Trophoblast cell (in vitro differentiated cells and primary cell): ENCODE measurements around the gene PHLDB3.

ENCODE experiments used
- DNase-seq, 2 donors: peaks; one replicate each; pipeline ENCODE4 v3.0.0-alpha.2; 2016
- H2AFZ ChIP-seq: 2 replicates; pipeline ENCODE4 v1.6.1; 2013; ENCODE audit warnings: low read length, moderate library complexity, mild to moderate bottlenecking; ENCODE audit not compliant: insufficient read depth, poor library complexity
- H2AK5ac ChIP-seq: 2 replicates; pipeline ENCODE4 v1.6.1; 2013; ENCODE audit warnings: mild to moderate bottlenecking, low read length
- H2BK120ac ChIP-seq: 2 replicates; pipeline ENCODE4 v1.6.1; 2013; ENCODE audit warnings: low read length, mild to moderate bottlenecking, moderate library complexity; ENCODE audit not compliant: insufficient read depth, poor library complexity
- H2BK12ac ChIP-seq: 2 replicates; pipeline ENCODE4 v1.6.1; 2013; ENCODE audit warnings: mild to moderate bottlenecking, low read length, moderate library complexity
- H2BK5ac ChIP-seq: 2 replicates; pipeline ENCODE4 v1.6.1; 2013; ENCODE audit warnings: low read length, low read depth, moderate library complexity, mild to moderate bottlenecking; ENCODE audit not compliant: poor library complexity
- H3K14ac ChIP-seq: 2 replicates; pipeline ENCODE4 v1.6.1; 2013; ENCODE audit warnings: mild to moderate bottlenecking, low read length
- H3K18ac ChIP-seq: 2 replicates; pipeline ENCODE4 v1.6.1; 2013; ENCODE audit warnings: mild to moderate bottlenecking, low read length
- H3K23ac ChIP-seq: 2 replicates; pipeline ENCODE4 v1.6.1; 2013; ENCODE audit warnings: low read length
- H3K27ac ChIP-seq: 2 replicates; pipeline ENCODE4 v1.5.1; 2013; ENCODE audit warnings: low read depth, mild to moderate bottlenecking, inconsistent platforms, low read length, moderate library complexity
- H3K27me3 ChIP-seq: 2 replicates; pipeline ENCODE4 v1.6.1; 2013; ENCODE audit warnings: inconsistent platforms, mild to moderate bottlenecking, low read length, moderate library complexity; ENCODE audit not compliant: insufficient read depth
- H3K36me3 ChIP-seq, 2 experiments: 1 replicate in 1 of 2; 2 replicates in 1 of 2; pipeline ENCODE4 v1.6.1; 2013; ENCODE audit warnings: low read length in 2 of 2, mild to moderate bottlenecking in 2 of 2, moderate library complexity in 1 of 2; ENCODE audit not compliant: insufficient read depth in 2 of 2, control insufficient read depth in 1 of 2
- H3K4ac ChIP-seq: 2 replicates; pipeline ENCODE4 v1.6.1; 2013; ENCODE audit warnings: low read depth, mild to moderate bottlenecking, low read length, moderate library complexity
- H3K4me1 ChIP-seq, 2 experiments: 1 replicate in 1 of 2; 2 replicates in 1 of 2; pipeline ENCODE4 v1.6.1; 2013; ENCODE audit warnings: low read length in 2 of 2, mild to moderate bottlenecking in 2 of 2, moderate library complexity in 1 of 2; ENCODE audit not compliant: insufficient read depth in 2 of 2, control insufficient read depth in 1 of 2
- H3K4me2 ChIP-seq: 2 replicates; pipeline ENCODE4 v1.6.1; 2013; ENCODE audit warnings: inconsistent platforms, mild to moderate bottlenecking, low read length, moderate library complexity
- H3K4me3 ChIP-seq: 2 replicates; pipeline ENCODE4 v1.5.1; 2013; ENCODE audit warnings: mild to moderate bottlenecking, low read depth, low read length, inconsistent platforms
- H3K79me1 ChIP-seq: one replicate; pipeline ENCODE4 v1.6.1; 2013; ENCODE audit warnings: low read length
- H3K79me2 ChIP-seq: 2 replicates; pipeline ENCODE4 v1.6.1; 2013; ENCODE audit warnings: low read length, mild to moderate bottlenecking; ENCODE audit not compliant: control insufficient read depth, insufficient read depth, poor library complexity
- H3K9ac ChIP-seq: 2 replicates; pipeline ENCODE4 v1.6.1; 2013; ENCODE audit warnings: mild to moderate bottlenecking, low read length
- H3K9me3 ChIP-seq: 2 replicates; pipeline ENCODE4 v1.6.1; 2013; ENCODE audit warnings: low read depth, mild to moderate bottlenecking, control low read depth, inconsistent platforms, low read length; ENCODE audit not compliant: insufficient read depth
- H4K12ac ChIP-seq: 2 replicates; pipeline ENCODE4 v1.6.1; 2013; ENCODE audit warnings: low read depth, mild to moderate bottlenecking, low read length, moderate library complexity
- H4K8ac ChIP-seq: 2 replicates; pipeline ENCODE4 v1.6.1; 2013; ENCODE audit warnings: low read depth, mild to moderate bottlenecking, low read length, moderate library complexity
- H4K91ac ChIP-seq: one replicate; pipeline ENCODE4 v1.6.1; 2013; ENCODE audit warnings: low read depth, mild to moderate bottlenecking, low read length, moderate library complexity
- WGBS: extraction: QIAGEN DNeasy Blood & Tissue Kit; methylation state at CpG from one replicate; pipeline ENCODE4 v1.1.7; 2013; ENCODE audit warnings: missing lambda C conversion rate; ENCODE audit not compliant: insufficient read length, insufficient coverage; ENCODE audit errors: extremely low coverage; 5-methylcytosine and 5-hydroxymethylcytosine counted together

The PHLDB3 gene

DNA sequence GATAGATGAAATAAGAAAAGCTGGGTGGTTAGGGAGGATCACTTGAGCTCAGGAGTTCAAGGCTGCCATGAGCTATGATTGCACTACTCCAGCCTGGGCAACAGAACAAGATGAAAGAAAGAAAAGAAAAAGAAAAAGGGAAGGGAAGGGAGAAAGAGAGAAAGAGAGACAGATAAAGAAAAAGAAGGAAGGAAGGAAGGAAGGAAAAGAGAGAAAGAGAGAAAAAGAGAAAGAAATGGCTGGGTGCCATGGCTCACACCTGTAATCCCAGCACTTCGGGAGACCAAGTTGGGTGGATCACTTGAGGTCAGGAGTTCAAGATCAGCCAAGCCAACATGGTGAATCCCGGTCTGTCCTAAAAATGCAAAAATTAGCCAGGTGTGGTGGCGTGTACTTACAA is 68.8 kb downstream of the PHLDB3 start:
- Histone ChIP-seq H3K18ac (no peak overlapping the region), H4K91ac (no peak overlapping the region), H2BK12ac (no peak overlapping the region), H4K8ac (no peak overlapping the region), H3K27me3 (no peaks in the 10 kb centered on the region), H3K4ac (no peak overlapping the region), H3K4me1 (no peaks in the 10 kb centered on the region), H3K36me3 (no peaks in the 10 kb centered on the region), H2BK120ac (no peak overlapping the region), H3K9me3 (peaks cover 2% of the 10 kb centered on the region), H3K4me2 (no peak overlapping the region), H3K27ac (no peak overlapping the region), H3K4me3 (no peak overlapping the region), H3K14ac (no peak overlapping the region), H3K9ac (no peak overlapping the region), H2BK5ac (no peak overlapping the region), H3K79me1 (no peaks in the 10 kb centered on the region), H4K12ac (no peak overlapping the region), H3K79me2 (no peaks in the 10 kb centered on the region), H3K23ac (no peak overlapping the region), H2AFZ (no peak overlapping the region), H2AK5ac (no peak overlapping the region)
- no peak for DNase-seq
- WGBS: no CpG with 5 or more reads among the region's 3 CpGs

DNA sequence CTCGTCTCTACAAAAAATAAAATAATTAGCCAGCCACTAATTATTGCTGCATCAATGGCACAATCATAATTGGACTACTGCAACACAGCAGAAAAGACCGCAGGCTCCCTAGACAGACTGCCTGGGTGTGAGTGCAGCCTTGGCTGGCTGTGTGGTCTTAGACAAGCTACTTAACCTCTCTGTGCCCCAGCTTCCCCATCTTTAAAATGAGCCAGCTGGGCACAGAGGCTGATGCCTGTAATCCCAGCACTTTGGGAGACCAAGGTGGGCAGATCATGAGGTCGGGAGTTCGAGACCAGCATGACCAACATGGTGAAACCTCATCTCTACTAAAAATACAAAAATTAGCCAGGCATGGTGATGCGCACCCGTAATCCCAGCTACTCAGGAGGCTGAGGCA is 70.9 kb downstream of the PHLDB3 start:
- Histone ChIP-seq H3K4me1 (no peaks in the 10 kb centered on the region), H3K79me2 (no peaks in the 10 kb centered on the region), H2BK120ac (no peak overlapping the region), H4K8ac (no peak overlapping the region), H2BK5ac (no peak overlapping the region), H3K27me3 (no peaks in the 10 kb centered on the region), H3K18ac (no peak overlapping the region), H3K9me3 (no peaks in the 10 kb centered on the region), H3K4me2 (no peak overlapping the region), H3K14ac (no peak overlapping the region), H2AK5ac (no peak overlapping the region), H4K91ac (no peak overlapping the region), H3K4me3 (no peak overlapping the region), H2BK12ac (no peak overlapping the region), H3K23ac (no peak overlapping the region), H3K79me1 (no peaks in the 10 kb centered on the region), H3K36me3 (no peaks in the 10 kb centered on the region), H4K12ac (no peak overlapping the region), H3K4ac (no peak overlapping the region), H3K27ac (no peak overlapping the region), H2AFZ (no peak overlapping the region), H3K9ac (no peak overlapping the region)
- WGBS: no CpG with 5 or more reads among the region's 6 CpGs
- DNase-seq: no peak

DNA sequence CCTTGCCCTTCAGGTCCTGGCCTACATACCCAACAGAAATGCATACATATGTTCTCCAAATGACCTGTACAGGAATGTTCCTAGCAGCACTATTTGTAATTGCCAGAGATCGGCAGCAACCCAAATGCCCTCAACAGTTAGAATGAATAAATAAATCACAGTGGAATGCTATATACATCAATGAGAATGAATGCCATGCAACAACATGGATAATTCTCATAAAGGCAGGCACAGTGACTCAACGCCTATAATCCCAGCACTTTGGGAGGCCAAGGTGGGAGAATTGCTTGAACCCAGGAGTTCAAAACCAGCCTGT is 71.2 kb downstream of the PHLDB3 start:
- no CpG with 5 or more reads among the region's 2 CpGs for whole genome bisulfite sequencing
- Histone ChIP-seq H2BK12ac (no peak overlapping the region), H4K91ac (no peak overlapping the region), H3K36me3 (no peaks in the 10 kb centered on the region), H3K14ac (no peak overlapping the region), H2BK120ac (no peak overlapping the region), H4K12ac (no peak overlapping the region), H3K79me1 (no peaks in the 10 kb centered on the region), H3K27me3 (no peaks in the 10 kb centered on the region), H3K18ac (no peak overlapping the region), H4K8ac (no peak overlapping the region), H3K27ac (no peak overlapping the region), H2AFZ (no peak overlapping the region), H2BK5ac (no peak overlapping the region), H3K9me3 (no peaks in the 10 kb centered on the region), H3K9ac (no peak overlapping the region), H3K4me1 (no peaks in the 10 kb centered on the region), H3K4me2 (no peak overlapping the region), H2AK5ac (no peak overlapping the region), H3K79me2 (no peaks in the 10 kb centered on the region), H3K23ac (no peak overlapping the region), H3K4me3 (no peak overlapping the region), H3K4ac (no peak overlapping the region)
- no peak for DNase-seq

DNA sequence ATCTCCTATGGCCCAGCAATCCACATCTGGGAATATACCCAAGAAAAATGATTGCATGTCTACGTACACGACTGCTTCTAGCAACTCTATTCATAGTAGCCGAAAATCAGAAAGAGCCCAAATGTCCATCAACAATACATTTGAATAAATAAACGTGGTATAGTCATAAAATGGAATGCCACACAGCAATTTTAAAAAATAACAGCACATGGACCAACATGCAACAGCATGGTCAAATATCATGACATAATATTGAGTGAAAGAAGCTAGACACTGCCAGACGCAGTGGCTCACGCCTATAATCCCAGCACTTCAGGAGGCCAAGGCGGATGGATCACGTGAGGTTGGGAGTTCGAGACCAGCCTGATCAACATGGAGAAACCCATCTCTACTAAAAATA is 73.6 kb downstream of the PHLDB3 start:
- no peak overlapping the region for H2BK120ac ChIP-seq
- H3K14ac ChIP-seq: no peak overlapping the region
- H3K79me1 ChIP-seq: no peaks in the 10 kb centered on the region
- H4K8ac ChIP-seq: no peak overlapping the region
- H2BK12ac ChIP-seq: no peak overlapping the region
- no peak overlapping the region for H3K4me2 ChIP-seq
- no peaks in the 10 kb centered on the region for H3K79me2 ChIP-seq
- H3K4ac ChIP-seq: no peak overlapping the region
- H3K4me3 ChIP-seq: no peak overlapping the region
- no peak overlapping the region for H3K23ac ChIP-seq
- H2AFZ ChIP-seq: no peak overlapping the region
- no peak overlapping the region for H3K27ac ChIP-seq
- H3K4me1 ChIP-seq: no peaks in the 10 kb centered on the region
- no peak overlapping the region for H4K91ac ChIP-seq
- H4K12ac ChIP-seq: no peak overlapping the region
- H2AK5ac ChIP-seq: no peak overlapping the region
- no peak overlapping the region for H3K18ac ChIP-seq
- no peak overlapping the region for H3K9ac ChIP-seq
- no peak overlapping the region for H2BK5ac ChIP-seq
- no peaks in the 10 kb centered on the region for H3K36me3 ChIP-seq
- H3K9me3 ChIP-seq: no peaks in the 10 kb centered on the region
- no CpG with 5 or more reads among the region's 9 CpGs for WGBS
- no peak for DNase-seq
- no peaks in the 10 kb centered on the region for H3K27me3 ChIP-seq
